Measurements from ENCODE around the gene ARL16. TPM values are rescaled to one million over a fixed set of nuclear protein-coding genes. Genes with fewer than 3 reads are reported as not detected.
A peak's percentile ranks its signal among the peaks of the same experiment; 100 is the strongest.

ARL16 gene
- total and polyA plus RNA-seq, 11 donors: 10.2 to 23.6 (median 15.9) TPM

DNA sequence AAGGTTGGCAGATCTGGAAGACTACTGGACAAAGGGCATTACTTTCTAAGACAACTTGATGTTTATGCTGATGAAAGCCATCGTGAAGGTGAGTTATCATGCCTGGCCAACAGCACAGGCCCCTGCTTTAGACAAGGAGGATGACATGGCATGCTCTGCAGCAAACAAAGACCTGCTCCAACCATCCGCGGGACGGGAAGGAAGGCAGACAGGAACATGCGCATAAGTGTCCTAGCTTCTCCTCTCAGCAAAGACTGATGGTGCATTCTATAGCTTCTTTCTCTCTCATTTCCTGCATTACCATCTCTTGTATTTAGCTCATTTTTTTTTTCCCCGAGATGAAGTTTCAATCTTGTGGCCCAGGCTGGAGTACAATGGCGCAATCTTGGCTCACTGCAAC, 52.1 kb downstream of the ARL16 start:
- Histone ChIP-seq H3K36me3 (peaks cover 0 to 55% (median 38%) of the 10 kb centered on the region in 9 donors), H3K27ac (no peak overlapping the region), H3K27me3 (no peaks in the 10 kb centered on the region), H3K4me3 (no peak overlapping the region), H3K9me3 (no peaks in the 10 kb centered on the region), H3K4me1 (peaks cover 10 to 41% (median 27%) of the 10 kb centered on the region in 12 donors)
- ATAC-seq: no peak
- peak in 1 of 5 donors; percentile 7 for DNase-seq
- no peak for TF ChIP-seq POLR2A (IDR thresholded peaks at IDR 0.05)
- TF ChIP-seq, protein P1, sequence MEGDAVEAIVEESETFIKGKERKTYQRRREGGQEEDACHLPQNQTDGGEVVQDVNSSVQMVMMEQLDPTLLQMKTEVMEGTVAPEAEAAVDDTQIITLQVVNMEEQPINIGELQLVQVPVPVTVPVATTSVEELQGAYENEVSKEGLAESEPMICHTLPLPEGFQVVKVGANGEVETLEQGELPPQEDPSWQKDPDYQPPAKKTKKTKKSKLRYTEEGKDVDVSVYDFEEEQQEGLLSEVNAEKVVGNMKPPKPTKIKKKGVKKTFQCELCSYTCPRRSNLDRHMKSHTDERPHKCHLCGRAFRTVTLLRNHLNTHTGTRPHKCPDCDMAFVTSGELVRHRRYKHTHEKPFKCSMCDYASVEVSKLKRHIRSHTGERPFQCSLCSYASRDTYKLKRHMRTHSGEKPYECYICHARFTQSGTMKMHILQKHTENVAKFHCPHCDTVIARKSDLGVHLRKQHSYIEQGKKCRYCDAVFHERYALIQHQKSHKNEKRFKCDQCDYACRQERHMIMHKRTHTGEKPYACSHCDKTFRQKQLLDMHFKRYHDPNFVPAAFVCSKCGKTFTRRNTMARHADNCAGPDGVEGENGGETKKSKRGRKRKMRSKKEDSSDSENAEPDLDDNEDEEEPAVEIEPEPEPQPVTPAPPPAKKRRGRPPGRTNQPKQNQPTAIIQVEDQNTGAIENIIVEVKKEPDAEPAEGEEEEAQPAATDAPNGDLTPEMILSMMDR (IDR thresholded peaks at IDR 0.05): no peak
- 66 to 84% (median 69%) methylated on average over 7 of the region's 7 CpGs for WGBS, 4 donors
- intact Hi-C loops (cut with DNase I): no loop called here

Small RNA genes within 50 kb of the gene (microRNA-seq; reads per million reads assigned to microRNA genes)
- gene MIR6786: 0 to 1.0 (median 0.19) reads per million in 4 donors

Other genes starting within 250 kb of the ARL16 start
- 1,000 to 10,000 TPM in 2 of 9 donors, 100 to 1,000 TPM in 7; 335 to 1,653 (median 423) TPM for gene ACTG1, start 171.0 kb downstream of the ARL16 start, total RNA-seq
- gene ACTG1, start 171.0 kb downstream of the ARL16 start, polyA plus RNA-seq: 1,000 to 10,000 TPM in 1 of 2 donors, 100 to 1,000 TPM in 1; 149 to 1,468 TPM
- gene FSCN2, start 155.4 kb downstream of the ARL16 start, total RNA-seq: under 1 TPM in 6 of 9 donors, not detected in 3; 0.22 to 0.72 (median 0.45) TPM
- gene FSCN2, start 155.4 kb downstream of the ARL16 start, polyA plus RNA-seq: under 1 TPM; 0.28 to 0.42 TPM
- 10 to 100 TPM; 10.1 to 21.6 (median 13.5) TPM for gene FAAP100, start 131.4 kb downstream of the ARL16 start, total RNA-seq
- gene FAAP100, start 131.4 kb downstream of the ARL16 start, polyA plus RNA-seq: 10 to 100 TPM; 17.0 to 18.7 TPM
- 100 to 1,000 TPM in 3 of 9 donors, 10 to 100 TPM in 6; 92.1 to 133 (median 99.3) TPM for gene NPLOC4, start 46.7 kb downstream of the ARL16 start, total RNA-seq
- gene NPLOC4, start 46.7 kb downstream of the ARL16 start, polyA plus RNA-seq: 10 to 100 TPM; 28.2 to 84.3 TPM
- gene TSPAN10, start 46.6 kb downstream of the ARL16 start, total RNA-seq: under 1 TPM in 4 of 9 donors, not detected in 5; 0.21 to 0.41 (median 0.38) TPM
- gene TSPAN10, start 46.6 kb downstream of the ARL16 start, polyA plus RNA-seq: under 1 TPM; 0.07 to 0.46 TPM
- gene PDE6G, start 27.3 kb downstream of the ARL16 start, total RNA-seq: 1 to 10 TPM in 2 of 9 donors, under 1 TPM in 1, not detected in 6; 0.73 to 2.3 (median 1.5) TPM
- under 1 TPM in 1 of 2 donors, not detected in 1; 0.67 TPM for gene PDE6G, start 27.3 kb downstream of the ARL16 start, polyA plus RNA-seq
- gene OXLD1, start 17.2 kb downstream of the ARL16 start, total RNA-seq: 10 to 100 TPM; 16.9 to 28.8 (median 21.7) TPM
- 10 to 100 TPM; 27.0 to 42.9 TPM for gene OXLD1, start 17.2 kb downstream of the ARL16 start, polyA plus RNA-seq
- 10 to 100 TPM in 1 of 9 donors, 1 to 10 TPM in 8; 3.5 to 10.1 (median 6.3) TPM for gene CCDC137, start 17.1 kb downstream of the ARL16 start, total RNA-seq
- gene CCDC137, start 17.1 kb downstream of the ARL16 start, polyA plus RNA-seq: 10 to 100 TPM in 1 of 2 donors, 1 to 10 TPM in 1; 8.2 to 20.0 TPM
- gene HGS, start 214 bp upstream of the ARL16 start, total RNA-seq: 10 to 100 TPM; 37.4 to 90.8 (median 40.3) TPM
- gene HGS, start 214 bp upstream of the ARL16 start, polyA plus RNA-seq: 10 to 100 TPM; 53.8 to 81.4 TPM
- gene MRPL12, start 19.6 kb upstream of the ARL16 start, total RNA-seq: 100 to 1,000 TPM in 8 of 9 donors, 10 to 100 TPM in 1; 98.8 to 182 (median 133) TPM
- 100 to 1,000 TPM; 343 to 525 TPM for gene MRPL12, start 19.6 kb upstream of the ARL16 start, polyA plus RNA-seq
- 10 to 100 TPM in 2 of 9 donors, 1 to 10 TPM in 7; 7.0 to 13.6 (median 8.2) TPM for gene SLC25A10, start 28.5 kb upstream of the ARL16 start, total RNA-seq
- 10 to 100 TPM; 10.8 to 17.9 TPM for gene SLC25A10, start 28.5 kb upstream of the ARL16 start, polyA plus RNA-seq
- gene GCGR, start 120.4 kb upstream of the ARL16 start, total RNA-seq: not detected
- not detected for gene GCGR, start 120.4 kb upstream of the ARL16 start, polyA plus RNA-seq
- 100 to 1,000 TPM in 5 of 9 donors, 10 to 100 TPM in 4; 74.8 to 134 (median 102) TPM for gene MCRIP1, start 149.5 kb upstream of the ARL16 start, total RNA-seq
- gene MCRIP1, start 149.5 kb upstream of the ARL16 start, polyA plus RNA-seq: 100 to 1,000 TPM; 159 to 266 TPM
- gene PPP1R27, start 151.3 kb upstream of the ARL16 start, total RNA-seq: not detected
- gene PPP1R27, start 151.3 kb upstream of the ARL16 start, polyA plus RNA-seq: not detected
- 100 to 1,000 TPM; 280 to 763 (median 374) TPM for gene P4HB, start 176.7 kb upstream of the ARL16 start, total RNA-seq
- 100 to 1,000 TPM; 246 to 584 TPM for gene P4HB, start 176.7 kb upstream of the ARL16 start, polyA plus RNA-seq
- gene ARHGDIA, start 187.5 kb upstream of the ARL16 start, total RNA-seq: 100 to 1,000 TPM in 6 of 9 donors, 10 to 100 TPM in 3; 81.4 to 268 (median 152) TPM
- 100 to 1,000 TPM in 1 of 2 donors, 10 to 100 TPM in 1; 81.7 to 296 TPM for gene ARHGDIA, start 187.5 kb upstream of the ARL16 start, polyA plus RNA-seq
- gene ALYREF, start 207.8 kb upstream of the ARL16 start, total RNA-seq: 10 to 100 TPM; 25.1 to 39.9 (median 32.4) TPM
- 10 to 100 TPM in 1 of 2 donors, 1 to 10 TPM in 1; 9.8 to 50.5 TPM for gene ALYREF, start 207.8 kb upstream of the ARL16 start, polyA plus RNA-seq
- 100 to 1,000 TPM; 118 to 255 (median 143) TPM for gene ANAPC11, start 207.9 kb upstream of the ARL16 start, total RNA-seq
- 100 to 1,000 TPM; 283 to 329 TPM for gene ANAPC11, start 207.9 kb upstream of the ARL16 start, polyA plus RNA-seq
- 1 to 10 TPM in 1 of 9 donors, under 1 TPM in 7, not detected in 1; 0.13 to 1.2 (median 0.50) TPM for gene NPB, start 218.4 kb upstream of the ARL16 start, total RNA-seq
- gene NPB, start 218.4 kb upstream of the ARL16 start, polyA plus RNA-seq: under 1 TPM; 0.29 to 0.61 TPM
- gene PCYT2, start 227.6 kb upstream of the ARL16 start, total RNA-seq: 10 to 100 TPM; 28.8 to 85.5 (median 46.2) TPM
- gene PCYT2, start 227.6 kb upstream of the ARL16 start, polyA plus RNA-seq: 10 to 100 TPM; 60.4 to 64.0 TPM
- gene SIRT7, start 234.4 kb upstream of the ARL16 start, total RNA-seq: 10 to 100 TPM in 2 of 9 donors, 1 to 10 TPM in 7; 3.6 to 13.2 (median 6.6) TPM
- 10 to 100 TPM in 1 of 2 donors, 1 to 10 TPM in 1; 7.1 to 12.0 TPM for gene SIRT7, start 234.4 kb upstream of the ARL16 start, polyA plus RNA-seq
- 10 to 100 TPM; 14.3 to 30.5 (median 18.0) TPM for gene MAFG, start 243.9 kb upstream of the ARL16 start, total RNA-seq
- 10 to 100 TPM; 10.2 to 23.6 TPM for gene MAFG, start 243.9 kb upstream of the ARL16 start, polyA plus RNA-seq

All from heart left ventricle (tissue), 16 donors.